Measurements from ENCODE around the gene SRPK2. TPM values are rescaled to one million over a fixed set of nuclear protein-coding genes. Genes with fewer than 3 reads are reported as not detected.
"Not testable (repeated sequence)": the region's sequence is repeated elsewhere in the genome, so short reads cannot be mapped to it uniquely, and the experiment has no call there.

SRPK2 gene
- total RNA-seq, 4 donors from 2014 or later = 21.5 to 35.1 (median 29.2) TPM

GRCh38 chr7:105304040-105304895 lies 84.5 kb downstream of the SRPK2 start:
- no peaks in the 10 kb centered on the region for H3K36me3 ChIP-seq
- H3K4me1 ChIP-seq = peaks cover 0 to 28% (median 8%) of the 10 kb centered on the region in 3 donors
- TF ChIP-seq CTCF (IDR thresholded peaks at IDR 0.05) (no peak), POLR2A (IDR thresholded peaks at IDR 0.05) (no peak)
- WGBS, 2 donors = 37 to 46% methylated on average over 5 of the region's 5 CpGs
- H3K27ac ChIP-seq = peak overlapping the region in 1 of 4 donors; percentile 34
- H3K4me3 ChIP-seq = peak overlapping the region in 1 of 4 donors; percentile 37
- DNase-seq = no peak
- no peaks in the 10 kb centered on the region for H3K9me3 ChIP-seq
- intact Hi-C loops (cut with DNase I) = no loop called here
- H3K27me3 ChIP-seq = no peaks in the 10 kb centered on the region

GRCh38 chr7:105300587-105300986 lies 88.1 kb downstream of the SRPK2 start:
- DNase-seq; H3K36me3 ChIP-seq; intact Hi-C loops (cut with DNase I); H3K27me3 ChIP-seq; H3K4me3 ChIP-seq; H3K9me3 ChIP-seq; H3K27ac ChIP-seq: not testable (repeated sequence)
- peaks cover 0 to 29% (median 8%) of the 10 kb centered on the region in 3 donors for H3K4me1 ChIP-seq
- WGBS, 2 donors = 79 to 91% methylated on average over 6 of the region's 6 CpGs

GRCh38 chr7:105298439-105298894 lies 90.3 kb downstream of the SRPK2 start:
- no peaks in the 10 kb centered on the region for H3K9me3 ChIP-seq
- TF ChIP-seq CTCF (IDR thresholded peaks at IDR 0.05) = no peak
- no peak for TF ChIP-seq POLR2A (IDR thresholded peaks at IDR 0.05)
- no peak overlapping the region for H3K4me3 ChIP-seq
- intact Hi-C loops (cut with DNase I) = no loop called here
- H3K27ac ChIP-seq = no peak overlapping the region
- DNase-seq = no peak
- peaks cover 0 to 17% (median 0%) of the 10 kb centered on the region in 3 donors for H3K4me1 ChIP-seq
- no peaks in the 10 kb centered on the region for H3K27me3 ChIP-seq
- WGBS, 2 donors = 85 to 89% methylated on average over 4 of the region's 4 CpGs
- H3K36me3 ChIP-seq = no peaks in the 10 kb centered on the region

GRCh38 chr7:105297985-105298384 lies 90.7 kb downstream of the SRPK2 start:
- no peak for TF ChIP-seq POLR2A (IDR thresholded peaks at IDR 0.05)
- no peak for TF ChIP-seq CTCF (IDR thresholded peaks at IDR 0.05)
- no peaks in the 10 kb centered on the region for H3K9me3 ChIP-seq
- DNase-seq = no peak
- 83 to 92% methylated on average over 2 of the region's 2 CpGs for WGBS, 2 donors
- no peak overlapping the region for H3K27ac ChIP-seq
- no peak overlapping the region for H3K4me3 ChIP-seq
- peaks cover 0 to 17% (median 0%) of the 10 kb centered on the region in 3 donors for H3K4me1 ChIP-seq
- H3K27me3 ChIP-seq = no peaks in the 10 kb centered on the region
- H3K36me3 ChIP-seq = no peaks in the 10 kb centered on the region
- intact Hi-C loops (cut with DNase I) = no loop called here

- no peak for DNase-seq
- no peak for TF ChIP-seq POLR2A (IDR thresholded peaks at IDR 0.05)
- TF ChIP-seq CTCF (IDR thresholded peaks at IDR 0.05) = no peak
- Histone ChIP-seq H3K27me3 (no peaks in the 10 kb centered on the region), H3K36me3 (no peaks in the 10 kb centered on the region), H3K9me3 (no peaks in the 10 kb centered on the region), H3K4me3 (no peak overlapping the region), H3K4me1 (peaks cover 0 to 17% (median 0%) of the 10 kb centered on the region in 3 donors), H3K27ac (no peak overlapping the region)
- intact Hi-C loops (cut with DNase I) = no loop called here
- 95 to 96% methylated on average over 5 of the region's 5 CpGs for WGBS, 2 donors
Observed at GRCh38 chr7:105297309-105297708, 91.4 kb downstream of the SRPK2 start.
